HG02943 (cell line): ENCODE data around the gene RRBP1.

ENCODE experiments used
- ATAC-seq: cut with Tn5 transposase; IDR thresholded peaks from one replicate; pipeline ENCODE4 v1.9.1; 2021; ENCODE audit warnings: mild to moderate bottlenecking, low read depth, moderate library complexity; ENCODE audit not compliant: unreplicated experiment

The RRBP1 gene

GRCh38 chr20:17625246-17626051 is 56.6 kb downstream of the RRBP1 start:
- ATAC-seq: no peak

DNA sequence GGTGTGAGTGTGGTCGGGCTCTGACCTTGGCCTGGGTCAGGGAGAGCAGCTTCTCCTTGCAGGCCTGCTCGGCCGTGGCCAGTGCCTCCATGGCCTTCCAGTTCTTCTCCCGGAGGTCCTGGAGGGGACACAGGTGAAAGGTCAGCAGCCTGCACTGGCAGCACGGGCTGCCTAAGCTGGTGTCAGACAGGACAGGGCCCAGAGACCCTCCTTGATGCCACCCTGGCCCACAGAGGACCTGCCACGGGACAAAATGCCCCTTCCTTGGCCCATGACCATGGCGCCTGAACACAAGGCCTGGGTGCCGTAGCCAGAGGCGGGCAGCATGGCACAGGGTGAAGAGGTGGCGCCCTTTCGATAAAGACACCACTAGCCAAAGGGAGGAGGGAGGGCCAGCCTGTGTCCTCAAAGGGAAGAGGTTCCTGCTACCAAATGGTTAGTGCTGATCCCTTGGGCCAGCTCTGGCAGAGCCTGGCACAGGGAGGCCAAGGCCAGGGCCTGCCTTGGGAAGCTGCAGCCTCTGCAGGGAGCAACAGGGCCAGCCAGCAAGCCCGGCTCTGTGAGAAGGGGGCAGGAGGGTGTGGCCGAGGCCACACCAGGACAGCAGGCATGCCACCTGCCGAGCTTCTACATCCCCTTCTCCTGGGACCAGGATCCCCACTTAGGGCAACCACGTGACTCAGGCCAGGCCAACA is 57.3 kb downstream of the RRBP1 start:
- ATAC-seq: no peak

GRCh38 chr20:17624070-17624469 is 58.0 kb downstream of the RRBP1 start:
- ATAC-seq: no peak

DNA sequence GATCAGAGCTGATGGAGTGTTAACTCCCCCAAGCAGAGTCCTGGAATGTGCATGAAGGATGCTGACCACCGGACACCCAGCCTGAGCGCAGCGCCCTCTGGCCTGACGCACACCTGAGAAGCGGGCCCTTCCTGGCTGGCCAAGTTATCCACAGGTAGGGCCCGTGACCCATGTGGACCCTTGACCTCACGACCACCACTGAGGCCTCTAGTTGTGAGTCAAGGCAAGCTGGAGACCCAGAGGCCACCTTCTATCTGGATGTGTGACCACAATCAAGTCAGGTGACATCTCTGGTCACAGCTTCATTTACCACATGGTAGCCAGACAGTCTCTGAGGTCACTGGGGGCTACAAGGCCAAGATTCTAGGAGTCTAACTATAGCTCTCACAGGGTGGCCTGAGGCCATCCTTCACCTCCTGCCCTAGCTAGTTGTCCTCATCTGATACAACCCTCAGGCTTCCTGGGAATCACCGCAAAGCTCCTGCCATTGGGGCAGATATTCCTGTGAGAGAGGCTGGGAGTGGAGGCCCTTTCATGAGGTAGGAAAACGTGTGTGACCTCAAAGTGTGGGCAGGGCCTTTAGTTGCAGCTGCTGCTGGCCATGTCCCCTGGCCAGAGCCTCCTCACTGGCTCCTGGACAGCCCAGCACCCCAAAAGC is 59.1 kb downstream of the RRBP1 start:
- ATAC-seq: no peak

DNA sequence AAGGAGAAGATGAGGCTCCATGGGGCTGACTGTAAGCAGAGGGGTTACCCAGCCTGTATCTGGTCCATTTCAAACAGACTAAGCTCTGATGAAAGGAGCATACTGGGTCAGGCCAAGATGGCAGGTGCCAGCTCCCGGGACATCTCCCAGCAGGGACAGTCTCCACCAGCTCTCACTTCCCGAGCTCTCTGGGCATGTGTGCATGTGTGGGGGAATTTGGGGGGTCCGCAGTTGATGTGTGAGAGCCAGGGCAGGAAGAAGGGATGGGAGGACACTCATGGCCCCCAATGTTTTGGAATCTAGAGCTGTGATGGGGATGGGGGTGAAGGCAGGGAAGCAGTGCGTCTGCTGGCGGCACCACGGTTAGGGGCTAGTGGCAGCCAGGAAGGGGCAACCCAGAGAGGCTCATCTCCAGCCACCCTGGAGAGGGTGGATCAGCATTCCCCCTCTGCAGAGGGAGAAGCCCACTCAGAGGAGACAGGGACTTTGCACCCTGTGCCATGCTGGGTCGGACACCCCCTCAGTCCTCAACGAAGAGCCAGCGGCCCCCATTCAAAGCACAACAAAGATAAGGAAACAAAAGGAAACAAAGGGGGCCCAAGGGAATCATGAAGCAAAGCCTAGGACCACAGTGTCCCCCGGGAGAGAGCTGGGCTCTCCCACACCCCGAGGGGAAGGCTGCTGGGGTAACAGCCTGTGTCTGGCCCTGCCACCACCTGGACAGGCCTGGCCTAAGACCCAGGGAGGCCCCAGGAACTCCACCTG is 59.8 kb downstream of the RRBP1 start:
- ATAC-seq: no peak

DNA sequence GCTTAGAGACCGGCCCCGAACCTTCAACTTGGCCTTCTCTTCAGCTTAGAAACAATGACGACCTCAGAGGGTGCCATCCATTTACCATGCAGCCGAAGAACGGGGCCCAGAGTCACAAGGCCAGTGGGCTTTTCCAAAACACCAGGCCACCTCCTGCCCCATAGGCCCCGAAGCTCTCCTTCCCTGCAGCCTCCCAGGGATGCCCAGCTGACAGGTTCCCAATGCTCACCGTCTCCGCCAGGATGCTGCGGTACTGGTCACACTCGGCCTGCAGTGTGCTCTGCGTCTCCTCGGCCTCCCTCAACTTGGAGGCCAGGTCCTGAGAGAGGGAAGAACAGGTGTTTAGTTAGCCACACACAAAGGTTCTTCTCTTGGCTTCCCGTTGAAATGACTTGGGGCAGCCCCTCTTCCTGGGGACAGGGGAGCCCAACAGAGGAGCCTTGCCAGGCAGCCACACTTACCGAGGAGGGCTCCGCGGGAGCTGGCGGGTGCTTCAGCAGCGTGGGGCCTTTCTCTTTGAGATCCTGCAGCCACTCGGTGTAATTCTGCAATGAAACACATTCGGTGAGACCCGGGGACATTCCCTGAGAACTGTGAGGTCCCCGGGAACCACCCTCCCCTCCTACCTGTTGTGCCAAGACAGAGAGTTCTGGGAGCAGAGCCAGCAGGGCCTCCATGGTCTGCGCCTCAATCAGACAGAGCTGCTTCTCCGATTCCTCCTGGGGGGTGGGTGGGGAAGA is 60.6 kb downstream of the RRBP1 start:
- no peak for ATAC-seq

DNA sequence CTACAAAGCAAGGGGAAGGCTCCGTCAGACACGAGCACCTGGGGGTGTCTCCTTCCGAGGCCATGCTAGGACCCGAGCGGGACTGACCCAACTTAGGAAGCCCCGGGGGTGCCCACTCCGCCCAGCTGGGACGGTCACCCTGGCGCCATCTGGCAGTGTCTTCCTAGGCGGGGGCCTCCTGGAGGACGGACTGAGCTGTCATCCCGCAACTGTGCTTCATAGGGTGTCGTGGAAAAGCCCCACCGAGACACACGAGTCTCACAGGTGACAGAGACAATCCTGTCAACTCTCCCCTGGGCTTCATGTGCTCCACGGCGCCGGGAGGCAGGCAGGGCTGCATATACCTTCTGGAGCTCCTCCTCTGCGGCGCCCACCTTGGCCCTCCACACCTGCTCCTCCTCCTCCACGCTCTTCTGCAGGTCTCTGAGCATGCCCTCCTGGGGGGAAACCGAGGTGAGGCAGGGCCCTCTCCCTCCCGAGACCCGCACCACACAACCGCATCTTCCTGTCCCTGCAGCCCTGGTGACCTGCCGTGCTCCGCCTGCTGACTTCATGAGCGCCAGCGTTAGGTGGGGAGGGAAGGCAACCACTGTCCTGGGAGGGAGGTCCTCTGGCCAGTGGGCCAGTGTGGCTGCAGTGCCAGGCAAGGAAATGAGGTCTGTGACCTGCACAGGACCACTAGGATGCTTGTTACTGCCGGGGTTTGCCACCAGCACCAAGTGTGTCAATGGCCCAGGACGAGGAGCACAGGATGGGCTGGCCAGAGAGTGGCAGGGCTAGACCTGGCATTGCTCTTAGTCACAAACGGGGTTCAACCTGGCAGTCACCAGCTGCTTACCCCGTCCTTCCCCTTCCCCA is 61.4 kb downstream of the RRBP1 start:
- ATAC-seq: no peak

- ATAC-seq: no peak
Measured at GRCh38 chr20:17619351-17620093, 62.5 kb downstream of the RRBP1 start.

GRCh38 chr20:17618673-17619013 is 63.4 kb downstream of the RRBP1 start:
- no peak for ATAC-seq

- ATAC-seq: no peak
Measured at GRCh38 chr20:17617868-17618672, 64.0 kb downstream of the RRBP1 start.

DNA sequence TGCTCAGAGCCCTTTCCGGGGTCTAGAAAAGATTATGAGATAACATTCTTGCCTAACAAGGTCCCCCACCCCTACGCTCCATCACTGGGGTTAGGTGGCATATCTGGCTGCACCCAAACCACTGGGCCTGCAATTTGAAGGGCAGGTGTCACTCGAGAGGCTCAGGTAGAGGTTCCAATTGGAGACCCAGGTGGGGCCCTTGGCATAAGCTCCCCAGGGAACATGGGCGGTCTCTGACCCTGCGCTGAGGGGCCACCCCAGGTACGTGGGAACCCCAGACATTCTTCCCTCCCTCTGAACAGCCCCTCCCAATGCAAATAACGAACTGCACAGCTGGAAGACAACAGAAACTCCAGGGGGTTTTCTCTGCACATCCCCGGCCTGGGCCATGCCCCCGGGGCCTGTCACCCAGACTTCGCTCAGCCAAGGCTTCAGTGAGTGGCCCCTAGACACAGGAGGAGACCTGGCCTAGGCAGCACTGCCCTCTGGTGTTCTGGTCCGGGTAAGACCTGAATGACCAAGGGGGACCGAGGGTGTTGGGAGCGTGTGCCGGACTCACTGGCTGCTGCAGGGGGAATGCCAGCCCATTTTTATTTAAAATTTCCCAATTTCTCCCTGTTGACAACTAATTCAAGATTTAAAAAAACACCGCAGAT is 64.7 kb downstream of the RRBP1 start:
- no peak for ATAC-seq

GRCh38 chr20:17616480-17617211 is 65.4 kb downstream of the RRBP1 start:
- no peak for ATAC-seq

GRCh38 chr20:17615645-17616479 is 66.2 kb downstream of the RRBP1 start:
- ATAC-seq: no peak

DNA sequence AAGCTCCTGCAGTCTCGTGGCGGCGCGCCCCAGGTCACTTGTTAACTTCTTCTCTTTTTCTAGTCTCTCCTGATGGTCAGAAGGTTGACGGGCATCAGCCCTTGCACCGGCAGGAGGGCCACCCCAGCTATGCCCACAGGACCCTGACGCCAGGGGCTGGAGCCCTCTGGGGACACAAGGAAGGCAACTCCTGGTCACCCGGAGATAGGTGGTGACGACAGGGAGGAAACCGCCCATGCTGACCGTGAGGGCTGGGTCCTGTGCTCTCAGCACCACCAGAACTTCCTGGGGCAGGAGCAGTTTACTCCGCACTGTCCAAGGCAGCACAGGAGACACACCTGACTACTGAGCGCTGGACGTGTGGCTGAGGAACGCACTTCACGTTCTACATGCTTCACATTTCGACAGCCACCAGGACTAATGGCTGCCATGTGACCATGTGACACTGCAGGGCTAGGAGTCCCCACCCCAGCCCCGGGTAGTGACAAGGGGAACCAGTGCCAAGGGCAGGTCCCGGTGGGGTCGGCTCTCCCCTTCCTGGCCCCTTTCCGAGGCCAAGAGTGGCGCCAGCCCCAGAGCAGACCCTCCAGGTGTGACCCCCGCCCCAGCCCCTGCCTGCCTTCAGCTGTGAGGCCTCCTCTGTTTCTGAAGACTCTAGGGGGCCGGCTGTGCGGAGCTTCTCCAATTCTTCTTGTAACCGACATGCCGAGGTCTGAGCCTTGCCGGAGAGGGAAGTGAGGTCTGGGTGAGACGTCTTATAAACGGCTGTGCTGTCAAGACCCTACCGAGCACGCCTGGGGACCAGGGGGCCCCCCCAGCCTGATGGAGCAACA is 67.0 kb downstream of the RRBP1 start:
- no peak for ATAC-seq
